Glomerular endothelial cell (primary cell): Measurements from ENCODE around the gene KLC4. TPM values are rescaled to one million over a fixed set of nuclear protein-coding genes. Genes with fewer than 3 reads are reported as not detected.
"Not testable (repeated sequence)": the region's sequence is repeated elsewhere in the genome, so short reads cannot be mapped to it uniquely, and the experiment has no call there.

Experiments
- DNase-seq: peaks from one replicate; pipeline ENCODE4 v3.0.0-alpha.2; 2011; ENCODE audit warnings: low read depth, low spot score; ENCODE audit errors: extremely low read depth
- total RNA-seq: library from RNA; depleted of rRNA; stranded (reverse); fragments of >200 nt; gene quantifications from 2 replicates; pipeline ENCODE4 v1.2.3, GENCODE V29; 2015

KLC4 gene
- total RNA-seq, 1 donor from 2014 or later: 22.2 TPM

GRCh38 chr6:43060755-43061633 is 1.6 kb downstream of the KLC4 start:
- DNase-seq: no peak

DNA sequence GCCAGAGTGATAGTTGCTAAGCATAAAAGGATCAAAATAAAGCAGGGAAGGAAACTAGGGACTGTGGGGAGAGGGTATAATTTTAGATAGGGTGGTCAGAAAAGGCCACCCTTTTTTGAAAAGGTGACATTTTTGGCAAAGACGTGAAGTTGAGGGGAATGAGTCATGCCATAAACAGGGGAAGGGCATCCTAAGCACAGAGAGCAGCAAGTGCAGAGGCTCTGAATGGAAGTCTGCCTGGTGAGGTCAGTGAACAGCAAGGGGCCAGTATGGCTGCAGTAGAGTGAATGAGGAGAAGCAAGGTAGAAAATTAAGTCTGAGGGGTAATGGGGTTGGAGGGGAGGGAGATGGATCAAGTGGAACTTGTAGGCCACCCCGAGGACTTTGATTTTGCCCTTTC is 2.4 kb downstream of the KLC4 start:
- DNase-seq: no peak

GRCh38 chr6:43062818-43063217 is 3.4 kb downstream of the KLC4 start:
- no peak for DNase-seq

GRCh38 chr6:43070028-43070632 is 10.7 kb downstream of the KLC4 start:
- no peak for DNase-seq

GRCh38 chr6:43074847-43075669 is 15.6 kb downstream of the KLC4 start:
- DNase-seq: no peak

DNA sequence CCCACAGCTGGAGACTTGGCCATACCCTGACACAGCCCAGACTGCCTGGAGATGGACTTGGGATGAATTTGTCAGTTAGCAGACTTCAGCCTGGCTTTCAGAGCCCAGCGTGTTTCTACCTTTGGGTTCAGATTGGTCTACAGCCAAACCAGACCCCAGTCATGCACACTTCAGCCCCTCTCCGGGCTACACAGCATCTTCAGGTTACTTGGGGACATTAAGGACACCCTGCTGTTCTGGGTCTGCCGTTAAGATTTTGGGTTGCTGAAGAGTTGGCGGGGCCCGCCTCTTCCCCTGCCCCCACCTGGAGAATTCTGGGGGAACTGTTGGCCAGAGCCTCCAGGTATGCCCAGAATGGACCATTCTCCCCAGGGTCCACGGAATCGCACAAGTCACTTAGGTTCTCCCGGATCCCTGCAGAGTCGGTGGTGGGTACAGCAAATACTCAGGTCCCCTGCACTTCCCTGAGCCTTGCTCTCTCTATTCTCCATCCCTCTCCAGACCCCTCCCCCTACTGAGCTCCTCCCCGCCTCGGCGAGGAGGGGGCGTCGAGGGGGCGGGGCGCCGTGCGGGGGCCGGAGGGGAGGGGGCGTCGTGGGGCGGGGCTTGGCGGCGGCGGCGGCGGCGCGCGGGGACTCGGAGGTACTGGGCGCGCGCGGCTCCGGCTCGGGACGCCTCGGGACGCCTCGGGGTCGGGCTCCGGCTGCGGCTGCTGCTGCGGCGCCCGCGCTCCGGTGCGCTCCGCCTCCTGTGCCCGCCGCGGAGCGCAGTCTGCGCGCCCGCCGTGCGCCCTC is 16.4 kb downstream of the KLC4 start, which contains the start of gene PTK7:
PTK7 (plus strand) TSS at position 645 of the 794 bp plus-strand sequence. CDS start 175 bp downstream, outside the sequence.
- DNase-seq: no peak

GRCh38 chr6:43076464-43077332 is 17.3 kb downstream of the KLC4 start:
- DNase-seq: no peak

GRCh38 chr6:43077333-43077809 is 17.9 kb downstream of the KLC4 start:
- no peak for DNase-seq

DNA sequence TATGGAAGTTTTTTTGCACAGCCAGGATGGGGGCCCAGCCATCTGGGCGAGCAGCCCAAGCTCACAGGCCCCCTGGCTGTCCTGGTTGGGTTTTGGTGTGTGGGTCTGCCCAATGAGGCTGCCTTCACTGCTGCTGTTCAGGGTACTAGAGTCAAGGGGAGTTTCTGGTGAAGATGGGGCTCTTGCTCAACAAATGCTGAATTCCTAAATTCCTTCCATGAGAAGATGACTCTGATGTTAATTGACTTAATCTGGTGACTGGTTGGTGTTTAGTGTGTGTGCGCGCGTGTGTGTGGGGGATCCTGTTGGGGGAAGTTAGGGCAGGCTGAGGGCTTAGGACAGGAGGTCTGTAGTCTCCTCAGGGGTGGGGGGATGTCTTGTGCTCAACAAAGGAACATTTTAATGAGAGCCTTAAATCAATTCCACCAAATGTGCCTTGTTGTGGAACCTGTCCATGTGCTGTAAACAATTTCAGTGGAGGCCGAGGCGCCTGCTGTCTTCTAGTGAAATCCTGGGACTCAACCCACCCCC is 18.6 kb downstream of the KLC4 start:
- DNase-seq: no peak

DNA sequence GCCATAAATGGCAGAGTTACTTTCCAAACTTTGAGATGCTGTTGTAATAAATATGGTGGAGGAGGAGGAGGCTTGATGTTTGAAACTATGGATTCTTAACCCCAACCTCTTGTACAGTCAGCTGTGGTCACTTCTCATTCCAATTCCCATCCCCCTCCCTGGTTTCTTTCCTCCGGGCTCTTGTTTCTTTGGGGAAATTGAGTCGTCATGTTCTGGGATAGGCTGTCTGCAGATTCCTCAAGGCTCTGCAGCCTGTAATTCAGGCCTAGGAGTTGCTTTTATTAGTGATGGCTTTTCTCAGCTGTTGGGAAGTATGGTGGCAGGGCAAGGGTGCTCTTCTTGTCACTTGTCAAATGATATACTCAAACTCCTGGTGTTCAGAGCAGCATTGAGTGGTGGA is 19.3 kb downstream of the KLC4 start:
- DNase-seq: no peak

- DNase-seq: no peak
Observed at GRCh38 chr6:43081043-43081442, 21.6 kb downstream of the KLC4 start.

- DNase-seq: not testable (repeated sequence)
Observed at GRCh38 chr6:43081922-43082321, 22.5 kb downstream of the KLC4 start.

DNA sequence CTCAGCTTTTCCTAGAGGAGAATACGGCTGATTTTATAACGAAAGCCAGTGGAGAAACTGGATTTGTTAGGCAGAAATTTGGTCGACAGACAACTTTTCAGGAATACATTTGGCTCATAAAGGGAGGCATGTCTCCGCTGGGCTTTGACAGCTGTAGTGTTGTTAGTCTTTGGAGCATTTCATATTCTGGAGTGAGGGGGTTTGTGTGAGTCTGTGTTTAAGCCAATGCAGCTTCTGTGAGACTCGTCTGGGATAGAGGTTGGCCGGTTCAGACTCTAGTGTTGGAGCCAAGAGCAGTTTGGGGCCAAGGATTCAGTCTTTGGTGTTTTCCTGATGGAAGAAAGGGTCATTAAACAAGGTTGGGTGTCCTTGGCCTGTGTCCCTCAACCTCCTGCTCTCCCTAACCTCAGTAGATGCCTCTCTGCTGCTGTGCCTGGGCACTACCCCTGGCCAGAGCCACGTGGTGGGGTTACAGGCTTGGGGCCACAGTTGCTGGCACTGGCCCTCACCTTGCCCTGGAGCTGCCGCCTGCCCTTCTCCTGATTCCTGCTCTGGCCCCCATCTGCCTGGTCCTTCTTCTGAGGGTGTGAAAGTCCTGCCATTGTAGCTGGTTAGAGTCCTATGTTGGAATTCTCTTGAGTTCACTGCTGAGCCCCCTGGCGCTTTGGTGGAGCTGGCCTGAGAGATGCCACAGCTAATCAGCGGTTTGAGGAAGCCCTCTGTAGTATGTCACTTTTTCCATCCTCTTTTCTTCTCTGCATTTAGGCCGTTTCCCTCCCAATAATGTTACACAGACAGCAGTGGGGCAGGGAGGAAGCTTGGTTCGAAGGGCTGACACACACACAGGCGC is 23.6 kb downstream of the KLC4 start:
- no peak for DNase-seq

- no peak for DNase-seq
Observed at GRCh38 chr6:43086022-43086658, 26.7 kb downstream of the KLC4 start.

DNA sequence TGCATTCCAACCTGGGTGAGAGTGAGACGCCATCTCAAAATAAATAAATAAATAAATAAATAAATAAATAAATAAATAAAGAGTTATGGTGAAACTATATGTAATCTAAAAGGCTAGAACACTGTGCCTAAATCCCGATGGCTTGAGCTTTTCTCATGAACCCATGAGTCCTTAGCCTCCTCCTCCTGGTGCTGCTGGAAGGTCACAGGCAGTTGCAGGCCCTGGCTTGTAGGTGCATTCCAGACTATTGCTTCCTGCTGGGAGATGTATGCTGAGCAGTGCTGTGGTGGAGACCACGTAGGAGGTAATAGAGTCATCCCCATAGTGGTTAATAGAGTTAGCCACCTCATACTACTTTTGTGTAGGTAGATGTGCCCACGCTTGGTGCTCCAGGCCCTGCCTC is 29.2 kb downstream of the KLC4 start:
- DNase-seq: no peak

GRCh38 chr6:43089467-43089866 is 30.0 kb downstream of the KLC4 start:
- no peak for DNase-seq

GRCh38 chr6:43089874-43090558 is 30.6 kb downstream of the KLC4 start:
- DNase-seq: no peak
